Right atrium auricular region (tissue), 2 donors: ENCODE results near the gene UNC50. TPM values are rescaled to one million over a fixed set of nuclear protein-coding genes. Genes with fewer than 3 reads are reported as not detected.

Experiments used
- DNase-seq: peaks from one replicate; pipeline ENCODE4 v3.0.0-alpha.2; 2019; ENCODE audit warnings: low spot score
- H3K27ac ChIP-seq, 2 donors: fragments of 200-600 bp; sonication (generic); 1 replicate in 1 of 2; 2 replicates in 1 of 2; pipeline ENCODE4 v1.5.1; 2016 to 2019
- H3K27me3 ChIP-seq, 2 donors: fragments of 200-600 bp; sonication (generic); one replicate each; pipeline versions ENCODE4 v1.5.1 to v1.6.0; 2017 to 2019
- H3K36me3 ChIP-seq: fragments of 200-600 bp; sonication (generic); one replicate; pipeline ENCODE4 v1.5.1; 2016
- H3K4me1 ChIP-seq, 2 donors: fragments of 200-600 bp; sonication (generic); one replicate each; pipeline versions ENCODE4 v1.5.1 to v1.6.0; 2017 to 2019
- H3K4me3 ChIP-seq, 2 donors: fragments of 200-600 bp; sonication (generic); 1 replicate in 1 of 2; 2 replicates in 1 of 2; pipeline ENCODE4 v1.5.1; 2017 to 2019; ENCODE audit warnings: mild to moderate bottlenecking in 1 of 2, moderate library complexity in 1 of 2
- H3K9me3 ChIP-seq, 2 donors: fragments of 200-600 bp; sonication (generic); one replicate each; pipeline ENCODE4 v1.5.1; 2019
- CTCF ChIP-seq, 2 donors: fragments of 200-600 bp; sonication (generic); IDR thresholded peaks; one replicate each; pipeline ENCODE4 v1.5.1; 2019; ENCODE audit warnings: antibody characterized with exemption in 2 of 2
- total RNA-seq, 2 donors: library from RNA; depleted of rRNA; stranded (reverse); fragments of >200 nt; gene quantifications; one replicate each; pipeline ENCODE4 v1.1.0, GENCODE V29; 2016

Gene UNC50
- total RNA-seq, 2 donors from 2014 or later: 30.4 to 35.3 TPM

GRCh38 chr2:98583816-98584618 is 24.4 kb upstream of the UNC50 start:
- TF ChIP-seq CTCF (IDR thresholded peaks at IDR 0.05): no peak
- DNase-seq: peak; percentile 28
- Histone ChIP-seq H3K36me3 (peaks cover 10% of the 10 kb centered on the region), H3K4me1 (no peaks in the 10 kb centered on the region), H3K27ac (no peak overlapping the region), H3K27me3 (no peaks in the 10 kb centered on the region), H3K4me3 (no peak overlapping the region), H3K9me3 (no peaks in the 10 kb centered on the region)

- Histone ChIP-seq H3K4me3 (no peak overlapping the region), H3K27ac (no peak overlapping the region), H3K9me3 (no peaks in the 10 kb centered on the region), H3K36me3 (peaks cover 6% of the 10 kb centered on the region), H3K4me1 (no peaks in the 10 kb centered on the region), H3K27me3 (no peaks in the 10 kb centered on the region)
- DNase-seq: peak; percentile 16
- no peak for TF ChIP-seq CTCF (IDR thresholded peaks at IDR 0.05)
Observed at GRCh38 chr2:98585386-98585785, 23.0 kb upstream of the UNC50 start.

GRCh38 chr2:98586551-98587140 is 21.7 kb upstream of the UNC50 start:
- Histone ChIP-seq H3K27me3 (no peaks in the 10 kb centered on the region), H3K4me1 (no peaks in the 10 kb centered on the region), H3K27ac (no peak overlapping the region), H3K9me3 (no peaks in the 10 kb centered on the region), H3K36me3 (peaks cover 6% of the 10 kb centered on the region), H3K4me3 (no peak overlapping the region)
- no peak for TF ChIP-seq CTCF (IDR thresholded peaks at IDR 0.05)
- DNase-seq: peak; percentile 53

GRCh38 chr2:98588880-98589431 is 19.4 kb upstream of the UNC50 start:
- no peak overlapping the region for H3K4me3 ChIP-seq
- H3K27me3 ChIP-seq: no peaks in the 10 kb centered on the region
- DNase-seq: no peak
- no peaks in the 10 kb centered on the region for H3K9me3 ChIP-seq
- H3K36me3 ChIP-seq: no peaks in the 10 kb centered on the region
- no peak overlapping the region for H3K27ac ChIP-seq
- no peak for TF ChIP-seq CTCF (IDR thresholded peaks at IDR 0.05)
- no peaks in the 10 kb centered on the region for H3K4me1 ChIP-seq

GRCh38 chr2:98589489-98589888 is 18.9 kb upstream of the UNC50 start:
- no peak for TF ChIP-seq CTCF (IDR thresholded peaks at IDR 0.05)
- H3K4me3 ChIP-seq: no peak overlapping the region
- H3K36me3 ChIP-seq: no peaks in the 10 kb centered on the region
- H3K4me1 ChIP-seq: no peaks in the 10 kb centered on the region
- no peak overlapping the region for H3K27ac ChIP-seq
- H3K9me3 ChIP-seq: no peaks in the 10 kb centered on the region
- no peaks in the 10 kb centered on the region for H3K27me3 ChIP-seq
- DNase-seq: no peak
